Measurements from ENCODE around the gene TMEM95. TPM values are rescaled to one million over a fixed set of nuclear protein-coding genes. Genes with fewer than 3 reads are reported as not detected.

Gene TMEM95
- total and polyA plus RNA-seq, 2 donors from 2014 or later: not detected

- intact Hi-C loops (cut with DNase I): no loop called here
- H3K36me3 ChIP-seq (ENCODE audit: control insufficient read depth in 2 of 3, insufficient read depth in 3 of 3, low read length in 3 of 3): no peaks in the 10 kb centered on the region
- H3K27me3 ChIP-seq (ENCODE audit: control insufficient read depth, insufficient read depth, low read length): no peaks in the 10 kb centered on the region
- peaks cover 3 to 25% (median 13%) of the 10 kb centered on the region in 3 donors for H3K4me1 ChIP-seq (ENCODE audit: control insufficient read depth in 2 of 3, insufficient read depth in 2 of 3, low read depth in 1 of 3, low read length in 3 of 3)
- no peak for FAIRE-seq
- peak in 2 of 5 donors; percentile 71 to 81 for DNase-seq
- no peak for TF ChIP-seq CTCF (IDR thresholded peaks at IDR 0.05; ENCODE audit: borderline replicate concordance, extremely low read depth, insufficient read depth)
- peak overlapping the region in 2 of 3 donors; percentile 81 to 88 for H3K4me3 ChIP-seq (ENCODE audit: low read length in 3 of 3)
- H3K9ac ChIP-seq (ENCODE audit: low read length in 3 of 3): peak overlapping the region in 1 of 3 donors; percentile 92
- H3K9me3 ChIP-seq (ENCODE audit: control insufficient read depth in 2 of 3, insufficient read depth in 1 of 3, low read length in 3 of 3): no peaks in the 10 kb centered on the region
- no peak overlapping the region for H3K27ac ChIP-seq (ENCODE audit: low read depth in 2 of 2, low read length in 2 of 2)
Observed at GRCh38 chr17:7352910-7353635, 1.9 kb upstream of the TMEM95 start.

GRCh38 chr17:7354262-7354843 is 603 bp upstream of the TMEM95 start:
- intact Hi-C loops (cut with DNase I): no loop called here
- no peak overlapping the region for H3K4me3 ChIP-seq (ENCODE audit: low read length in 3 of 3)
- no peaks in the 10 kb centered on the region for H3K9me3 ChIP-seq (ENCODE audit: control insufficient read depth in 2 of 3, insufficient read depth in 1 of 3, low read length in 3 of 3)
- H3K9ac ChIP-seq (ENCODE audit: low read length in 3 of 3): peak overlapping the region in 1 of 3 donors; percentile 43
- DNase-seq: peak in 2 of 5 donors; percentile 61 to 63
- no peak for TF ChIP-seq CTCF (IDR thresholded peaks at IDR 0.05; ENCODE audit: borderline replicate concordance, extremely low read depth, insufficient read depth)
- H3K27ac ChIP-seq (ENCODE audit: low read depth in 2 of 2, low read length in 2 of 2): no peak overlapping the region
- H3K36me3 ChIP-seq (ENCODE audit: control insufficient read depth in 2 of 3, insufficient read depth in 3 of 3, low read length in 3 of 3): no peaks in the 10 kb centered on the region
- H3K27me3 ChIP-seq (ENCODE audit: control insufficient read depth, insufficient read depth, low read length): no peaks in the 10 kb centered on the region
- H3K4me1 ChIP-seq (ENCODE audit: control insufficient read depth in 2 of 3, insufficient read depth in 2 of 3, low read depth in 1 of 3, low read length in 3 of 3): peaks cover 3 to 25% (median 13%) of the 10 kb centered on the region in 3 donors
- no peak for FAIRE-seq

GRCh38 chr17:7355573-7355972 is 617 bp downstream of the TMEM95 start:
- DNase-seq: peak in 2 of 5 donors; percentile 56 to 57
- intact Hi-C loops (cut with DNase I): no loop called here
- H3K36me3 ChIP-seq (ENCODE audit: control insufficient read depth in 2 of 3, insufficient read depth in 3 of 3, low read length in 3 of 3): no peaks in the 10 kb centered on the region
- H3K27ac ChIP-seq (ENCODE audit: low read depth in 2 of 2, low read length in 2 of 2): no peak overlapping the region
- H3K9me3 ChIP-seq (ENCODE audit: control insufficient read depth in 2 of 3, insufficient read depth in 1 of 3, low read length in 3 of 3): no peaks in the 10 kb centered on the region
- no peak overlapping the region for H3K4me3 ChIP-seq (ENCODE audit: low read length in 3 of 3)
- H3K9ac ChIP-seq (ENCODE audit: low read length in 3 of 3): no peak overlapping the region
- TF ChIP-seq CTCF (IDR thresholded peaks at IDR 0.05; ENCODE audit: borderline replicate concordance, extremely low read depth, insufficient read depth): no peak
- H3K4me1 ChIP-seq (ENCODE audit: control insufficient read depth in 2 of 3, insufficient read depth in 2 of 3, low read depth in 1 of 3, low read length in 3 of 3): peaks cover 0 to 20% (median 9%) of the 10 kb centered on the region in 3 donors
- FAIRE-seq: no peak
- H3K27me3 ChIP-seq (ENCODE audit: control insufficient read depth, insufficient read depth, low read length): no peaks in the 10 kb centered on the region

Data from kidney (tissue), 14 donors.